K562 (cell line): ENCODE results near the gene PRLH. TPM values are rescaled to one million over a fixed set of nuclear protein-coding genes. Genes with fewer than 3 reads are reported as not detected.

Source experiments
- ATAC-seq: fragments of 200-7000 bp; cut with Tn5 transposase; 3 replicates; pipeline ENCODE4 v1.9.1; 2020; ENCODE audit warnings: moderate library complexity
- BruUV-seq: library from RNA; stranded (reverse); fragments of 400-500 nt; replicated peaks from 2 replicates; lab custom pipeline; 2021; lab: Mats Ljungman, UMichigan
- CTCF ChIA-PET: fragments of 300-600 bp; formaldehyde crosslinking; extraction: SDS; loops from one replicate; lab custom pipeline; 2021; ENCODE audit warnings: low intra/inter-chr PET ratio; lab: Yijun Ruan, JAX
- POLR2A ChIA-PET: fragments of 300-600, 350-650 bp; sonication (Branson Sonifier 250); formaldehyde crosslinking; extraction: SDS; loops from one replicate; lab custom pipeline; 2021; ENCODE audit warnings: antibody characterized with exemption, inconsistent platforms; lab: Yijun Ruan, JAX
- DNase-seq, 4 experiments: peaks; one replicate each; pipeline versions ENCODE4 v3.0.0 to v3.0.0-alpha.2; 2011 to 2018; ENCODE audit warnings: low spot score in 3 of 4, mixed read lengths in 3 of 4; ENCODE audit errors: extremely low read depth in 1 of 4
- FAIRE-seq: peaks from 2 replicates; lab custom pipeline; 2011; peaks lifted over from hg19 to GRCh38; lab: Jason Lieb, UNC
- H2AFZ ChIP-seq: 2 replicates; pipeline ENCODE4 v1.6.0; 2011; ENCODE audit warnings: low read depth, low read length, control low read depth, inconsistent platforms
- H3K27ac ChIP-seq: fragments of 200-600 bp; 3 replicates; pipeline ENCODE4 v1.8.0; 2011; ENCODE audit warnings: low read depth, mild to moderate bottlenecking, control low read depth, inconsistent platforms, low read length, moderate library complexity, mixed read lengths; ENCODE audit errors: extremely low read depth
- H3K27me3 ChIP-seq, 2 experiments: fragments of 300-600 bp in 1 of 2; 2 replicates in 1 of 2; 3 replicates in 1 of 2; pipeline versions ENCODE4 v1.6.0 to v1.8.0; 2011; ENCODE audit warnings: inconsistent platforms in 2 of 2, low read length in 2 of 2, mild to moderate bottlenecking in 1 of 2, mixed read lengths in 1 of 2, moderate library complexity in 1 of 2; ENCODE audit not compliant: control insufficient read depth in 2 of 2, insufficient read depth in 2 of 2
- H3K36me3 ChIP-seq: fragments of 300-600 bp; 3 replicates; pipeline ENCODE4 v1.8.0; 2011; ENCODE audit warnings: mild to moderate bottlenecking, low read length, inconsistent platforms; ENCODE audit not compliant: control insufficient read depth, insufficient read depth
- H3K4me1 ChIP-seq, 2 experiments: fragments of 200-600 bp in 1 of 2; replicated peaks in 1 of 2; 2 replicates in 1 of 2; 3 replicates in 1 of 2; pipeline versions ENCODE4 v1.5.1 to v1.8.0; 2011; ENCODE audit warnings: inconsistent platforms in 2 of 2, low read length in 2 of 2, mild to moderate bottlenecking in 1 of 2, mixed read lengths in 1 of 2, moderate library complexity in 1 of 2; ENCODE audit not compliant: control insufficient read depth in 2 of 2, insufficient read depth in 2 of 2
- H3K4me2 ChIP-seq: 2 replicates; pipeline ENCODE4 v1.6.1; 2011; ENCODE audit warnings: low read length, control low read depth, inconsistent platforms, mixed read lengths; ENCODE audit not compliant: insufficient read depth
- H3K4me3 ChIP-seq: fragments of 200-600 bp; sonication (generic), shearing (Covaris generic); 2 replicates; pipeline ENCODE4 v1.5.1; 2016; ENCODE audit warnings: control low read depth, inconsistent platforms
- H3K79me2 ChIP-seq: fragments of 200-600 bp; 3 replicates; pipeline ENCODE4 v1.8.0; 2011; ENCODE audit warnings: low read length, inconsistent platforms; ENCODE audit not compliant: control insufficient read depth, insufficient read depth
- H3K9ac ChIP-seq, 2 experiments: 2 replicates each; pipeline versions ENCODE4 v1.6.0 to v1.6.1; 2011; ENCODE audit warnings: low read depth in 2 of 2, low read length in 2 of 2, control low read depth in 1 of 2, inconsistent platforms in 1 of 2, mild to moderate bottlenecking in 1 of 2, mixed read lengths in 1 of 2; ENCODE audit not compliant: insufficient read depth in 1 of 2
- H3K9me1 ChIP-seq: one replicate; pipeline ENCODE4 v1.6.0; 2011; ENCODE audit warnings: inconsistent platforms, mild to moderate bottlenecking, low read length, moderate library complexity; ENCODE audit not compliant: control insufficient read depth, insufficient read depth
- H3K9me3 ChIP-seq: replicated peaks from 2 replicates; pipeline ENCODE4 v1.5.1; 2011; ENCODE audit warnings: low read depth, low read length, inconsistent platforms; ENCODE audit not compliant: control insufficient read depth, insufficient read depth
- H4K20me1 ChIP-seq: replicated peaks from 2 replicates; pipeline ENCODE4 v1.6.1; 2011; ENCODE audit warnings: low read length, inconsistent platforms, mixed read lengths; ENCODE audit not compliant: control insufficient read depth, insufficient read depth
- BDP1 ChIP-seq: IDR thresholded peaks from 3 replicates; pipeline ENCODE4 v1.6.1; 2011; ENCODE audit not compliant: insufficient read length, insufficient read depth
- DACH1 ChIP-seq: fragments of 450-650 bp; IDR thresholded peaks from 2 replicates; pipeline ENCODE4 v1.6.1; 2018; ENCODE audit not compliant: partially characterized antibody
- GABPB1 ChIP-seq: sonication (generic); formaldehyde crosslinking; IDR thresholded peaks from 2 replicates; pipeline ENCODE4 v1.8.0; 2022; ENCODE audit warnings: mild to moderate bottlenecking, missing genetic modification reagents
- KDM5B ChIP-seq: fragments of 200-600 bp; sonication (generic); IDR thresholded peaks from 2 replicates; pipeline ENCODE4 v1.6.1; 2012; ENCODE audit warnings: low read depth, mild to moderate bottlenecking, moderate library complexity, low read length, control low read depth, inconsistent platforms; ENCODE audit not compliant: insufficient replicate concordance
- MAFG ChIP-seq: fragments of 450-650 bp; conservative IDR thresholded peaks from 2 replicates; pipeline ENCODE4 v1.6.1; 2016; ENCODE audit warnings: missing genetic modification characterization, missing compliant biosample characterization
- NELFE ChIP-seq: IDR thresholded peaks from 2 replicates; pipeline ENCODE4 v1.6.1; 2011; ENCODE audit warnings: mild to moderate bottlenecking; ENCODE audit not compliant: insufficient read depth, insufficient read length
- SIN3B ChIP-seq: fragments of 450-650 bp; IDR thresholded peaks from 2 replicates; pipeline ENCODE4 v1.6.1; 2017; ENCODE audit warnings: low read depth, mild to moderate bottlenecking, moderate library complexity
- WGBS: fragments of 100-300 bp; shearing (Covaris generic); methylation state at CpG from one replicate; pipeline ENCODE4 v1.1.6; 2016; ENCODE audit warnings: low coverage, mixed read lengths; ENCODE audit not compliant: insufficient coverage; ENCODE audit errors: missing lambda C conversion rate; 5-methylcytosine and 5-hydroxymethylcytosine counted together
- in situ Hi-C: fragments of 300-500 bp; cut with MboI; formaldehyde crosslinking; loops from 4 replicates; pipeline ENCODE4 v1.15.0; 2018; ENCODE audit warnings: inconsistent platforms, mixed read lengths
- intact Hi-C: fragments of 100-400 bp; cut with micrococcal nuclease; formaldehyde crosslinking; loops from 2 replicates; pipeline ENCODE4 v1.14.2; 2022
- polyA plus RNA-seq, 8 experiments: library from polyadenylated mRNA; depleted of rRNA in 4 of 8; stranded (reverse) in 5 of 8; unstranded in 3 of 8; fragments of >200 nt; fragmentation: Nextera tagmentation in 2 of 8; fragmentation: Illumina TruSeq in 1 of 8; extraction: Ambion mirVana in 2 of 8; extraction: Trizol in 1 of 8; gene quantifications; 2 replicates each; pipeline versions ENCODE4 v1.2.1 to v1.2.3, GENCODE V29; 2011 to 2014; ENCODE audit warnings: inconsistent platforms in 1 of 8, missing spikeins in 1 of 8
- total RNA-seq, 7 experiments: library from RNA; depleted of rRNA in 6 of 7; stranded (reverse); fragments of >200 nt in 6 of 7; fragmentation: Illumina TruSeq in 2 of 7; extraction: Trizol in 2 of 7; gene quantifications; 2 replicates each; pipeline versions ENCODE4 v1.2.1 to v1.2.3, GENCODE V29; 2011 to 2021; ENCODE audit warnings: low replicate concordance in 1 of 7
- TF ChIP-seq, protein P1 (sequence below), 2 experiments: fragments of 450-650 bp; IDR thresholded peaks; 2 replicates each; pipeline ENCODE4 v1.6.1; 2016; ENCODE audit warnings: mild to moderate bottlenecking in 2 of 2, borderline replicate concordance in 1 of 2, low read depth in 1 of 2, moderate library complexity in 1 of 2
- TF ChIP-seq, protein P2 (sequence below): fragments of 450-650 bp; IDR thresholded peaks from 2 replicates; pipeline ENCODE4 v1.6.1; 2018; ENCODE audit not compliant: partially characterized antibody

Gene PRLH
- total and polyA plus RNA-seq, 9 of the 15 experiments (the other 6 are each of a cell fraction or from before 2014, with no cell fraction given) = not detected

DNA sequence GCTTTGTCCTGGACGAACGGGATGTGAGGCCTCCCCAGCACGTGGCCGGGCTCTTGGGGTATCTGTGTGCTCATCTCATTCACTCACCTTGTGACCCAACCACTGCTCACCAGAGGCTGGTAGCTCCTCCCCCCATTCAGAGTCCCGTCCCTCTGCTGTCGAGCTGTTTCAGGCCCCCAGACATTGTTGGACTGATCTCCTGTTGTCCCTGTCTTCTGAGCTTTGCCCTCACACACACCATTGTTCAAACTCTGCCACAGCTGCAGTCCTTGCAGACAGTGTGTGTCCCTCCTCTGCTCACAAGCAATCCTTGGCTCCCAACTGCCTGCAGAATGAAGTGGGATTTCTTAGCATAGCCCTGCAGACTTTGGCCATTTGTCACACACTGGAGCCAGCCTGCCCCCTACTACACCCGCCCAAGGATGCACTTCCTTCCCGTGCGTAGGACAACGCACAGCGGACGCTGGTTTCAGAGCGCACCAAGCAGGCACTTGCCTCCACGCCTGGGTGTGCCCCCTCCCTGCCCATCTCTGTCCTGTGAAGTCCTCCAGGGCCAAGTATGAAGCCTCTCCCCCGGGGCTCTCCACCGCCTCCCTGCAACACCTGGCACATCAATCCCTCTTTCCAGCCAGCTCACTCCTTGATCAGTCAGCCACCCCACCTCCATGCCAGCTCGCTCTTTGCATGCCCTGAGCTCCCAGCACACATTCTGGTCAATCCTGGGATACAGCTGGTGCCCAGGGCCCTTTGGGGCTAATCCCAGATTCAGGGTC, 16.5 kb upstream of the PRLH start:
- H3K79me2 ChIP-seq = no peaks in the 10 kb centered on the region
- no peaks in the 10 kb centered on the region; the same call in 1 of the 2 replicates for H4K20me1 ChIP-seq
- intact Hi-C loops (no loop called here), in situ Hi-C loops (no loop called here)
- ChIA-PET CTCF (no interaction called here), POLR2A (no interaction called here)
- no peak overlapping the region for H3K27ac ChIP-seq
- 5% methylated on average over 16 of the region's 17 CpGs for WGBS
- no peak overlapping the region for H3K9ac ChIP-seq
- no peaks in the 10 kb centered on the region for H3K9me1 ChIP-seq
- H3K27me3 ChIP-seq = peaks cover 2 to 37% of the 10 kb centered on the region in 2 experiments; a peak in 4 of 5 replicates
- no peak overlapping the region for H3K4me3 ChIP-seq
- no peak overlapping the region for H3K4me2 ChIP-seq
- H2AFZ ChIP-seq = no peak overlapping the region
- BruUV-seq = no TSS peak
- FAIRE-seq (no peak), DNase-seq (no peak), ATAC-seq (no peak)
- H3K9me3 ChIP-seq = no peaks in the 10 kb centered on the region
- no peaks in the 10 kb centered on the region for H3K36me3 ChIP-seq
- H3K4me1 ChIP-seq = no peaks in the 10 kb centered on the region
- no peak for TF ChIP-seq GABPB1 (CRISPR knock-in tag)
- TF ChIP-seq DACH1 = no peak
- no peak for TF ChIP-seq NELFE
- no peak for TF ChIP-seq KDM5B
- TF ChIP-seq MAFG (tag) = no peak
- no peak for TF ChIP-seq BDP1
- TF ChIP-seq, protein P1, sequence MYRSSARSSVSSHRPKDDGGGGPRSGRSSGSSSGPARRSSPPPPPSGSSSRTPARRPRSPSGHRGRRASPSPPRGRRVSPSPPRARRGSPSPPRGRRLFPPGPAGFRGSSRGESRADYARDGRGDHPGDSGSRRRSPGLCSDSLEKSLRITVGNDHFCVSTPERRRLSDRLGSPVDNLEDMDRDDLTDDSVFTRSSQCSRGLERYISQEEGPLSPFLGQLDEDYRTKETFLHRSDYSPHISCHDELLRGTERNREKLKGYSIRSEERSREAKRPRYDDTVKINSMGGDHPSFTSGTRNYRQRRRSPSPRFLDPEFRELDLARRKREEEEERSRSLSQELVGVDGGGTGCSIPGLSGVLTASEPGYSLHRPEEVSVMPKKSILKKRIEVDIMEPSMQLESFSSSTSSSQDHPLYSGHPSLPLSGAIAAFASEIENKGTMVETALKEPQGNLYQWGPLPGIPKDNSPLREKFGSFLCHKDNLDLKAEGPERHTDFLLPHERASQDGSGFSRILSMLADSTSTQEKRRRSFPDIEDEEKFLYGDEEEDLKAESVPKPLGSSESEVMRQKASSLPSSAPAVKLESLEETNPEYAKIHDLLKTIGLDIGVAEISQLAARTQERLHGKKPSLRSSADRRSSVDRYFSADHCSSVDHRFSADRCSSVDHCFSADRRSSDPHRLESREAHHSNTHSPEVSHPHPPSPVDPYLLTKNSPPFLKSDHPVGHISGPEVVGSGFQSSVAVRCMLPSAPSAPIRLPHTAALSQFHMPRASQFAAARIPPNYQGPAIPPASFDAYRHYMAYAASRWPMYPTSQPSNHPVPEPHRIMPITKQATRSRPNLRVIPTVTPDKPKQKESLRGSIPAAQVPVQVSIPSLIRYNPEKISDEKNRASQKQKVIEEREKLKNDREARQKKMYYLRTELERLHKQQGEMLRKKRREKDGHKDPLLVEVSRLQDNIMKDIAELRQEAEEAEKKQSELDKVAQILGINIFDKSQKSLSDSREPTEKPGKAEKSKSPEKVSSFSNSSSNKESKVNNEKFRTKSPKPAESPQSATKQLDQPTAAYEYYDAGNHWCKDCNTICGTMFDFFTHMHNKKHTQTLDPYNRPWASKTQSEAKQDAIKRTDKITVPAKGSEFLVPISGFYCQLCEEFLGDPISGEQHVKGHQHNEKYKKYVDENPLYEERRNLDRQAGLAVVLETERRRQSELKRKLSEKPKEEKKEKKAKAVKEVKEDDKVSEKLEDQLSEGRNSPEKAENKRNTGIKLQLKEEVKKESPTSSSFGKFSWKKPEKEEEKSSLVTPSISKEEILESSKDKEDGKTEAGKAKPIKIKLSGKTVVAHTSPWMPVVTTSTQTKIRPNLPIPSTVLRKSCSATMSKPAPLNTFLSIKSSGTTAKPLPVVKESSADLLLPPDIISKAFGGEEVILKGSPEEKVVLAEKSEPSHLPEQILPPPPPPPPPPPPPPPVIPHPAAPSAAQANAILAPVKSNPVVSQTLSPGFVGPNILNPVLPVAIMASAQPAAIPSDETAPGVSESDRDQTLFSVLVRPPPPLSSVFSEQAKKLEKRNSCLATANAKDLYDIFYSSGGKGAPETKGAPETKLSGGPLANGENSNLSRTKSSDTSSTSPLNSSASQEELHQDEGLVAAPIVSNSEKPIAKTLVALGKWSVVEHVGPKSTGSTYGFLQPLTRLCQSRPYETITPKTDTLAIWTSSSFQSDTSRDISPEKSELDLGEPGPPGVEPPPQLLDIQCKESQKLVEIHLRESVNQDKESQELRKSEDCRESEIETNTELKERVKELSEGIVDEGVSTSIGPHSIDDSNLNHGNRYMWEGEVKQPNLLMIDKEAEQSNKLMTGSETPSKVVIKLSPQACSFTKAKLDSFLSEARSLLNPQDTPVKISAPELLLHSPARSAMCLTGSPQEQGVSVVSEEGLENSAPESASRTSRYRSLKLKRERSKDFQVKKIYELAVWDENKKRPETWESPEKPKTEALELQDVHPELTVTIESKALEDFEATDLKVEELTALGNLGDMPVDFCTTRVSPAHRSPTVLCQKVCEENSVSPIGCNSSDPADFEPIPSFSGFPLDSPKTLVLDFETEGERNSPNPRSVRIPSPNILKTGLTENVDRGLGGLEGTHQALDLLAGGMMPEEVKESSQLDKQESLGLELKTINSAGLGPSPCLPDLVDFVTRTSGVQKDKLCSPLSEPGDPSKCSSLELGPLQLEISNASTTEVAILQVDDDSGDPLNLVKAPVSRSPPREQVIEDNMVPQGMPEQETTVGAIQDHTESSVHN (IDR thresholded peaks at IDR 0.05; ENCODE audit: borderline replicate concordance in 1 of 2, low read depth in 1 of 2) = no peak
- TF ChIP-seq, protein P2, sequence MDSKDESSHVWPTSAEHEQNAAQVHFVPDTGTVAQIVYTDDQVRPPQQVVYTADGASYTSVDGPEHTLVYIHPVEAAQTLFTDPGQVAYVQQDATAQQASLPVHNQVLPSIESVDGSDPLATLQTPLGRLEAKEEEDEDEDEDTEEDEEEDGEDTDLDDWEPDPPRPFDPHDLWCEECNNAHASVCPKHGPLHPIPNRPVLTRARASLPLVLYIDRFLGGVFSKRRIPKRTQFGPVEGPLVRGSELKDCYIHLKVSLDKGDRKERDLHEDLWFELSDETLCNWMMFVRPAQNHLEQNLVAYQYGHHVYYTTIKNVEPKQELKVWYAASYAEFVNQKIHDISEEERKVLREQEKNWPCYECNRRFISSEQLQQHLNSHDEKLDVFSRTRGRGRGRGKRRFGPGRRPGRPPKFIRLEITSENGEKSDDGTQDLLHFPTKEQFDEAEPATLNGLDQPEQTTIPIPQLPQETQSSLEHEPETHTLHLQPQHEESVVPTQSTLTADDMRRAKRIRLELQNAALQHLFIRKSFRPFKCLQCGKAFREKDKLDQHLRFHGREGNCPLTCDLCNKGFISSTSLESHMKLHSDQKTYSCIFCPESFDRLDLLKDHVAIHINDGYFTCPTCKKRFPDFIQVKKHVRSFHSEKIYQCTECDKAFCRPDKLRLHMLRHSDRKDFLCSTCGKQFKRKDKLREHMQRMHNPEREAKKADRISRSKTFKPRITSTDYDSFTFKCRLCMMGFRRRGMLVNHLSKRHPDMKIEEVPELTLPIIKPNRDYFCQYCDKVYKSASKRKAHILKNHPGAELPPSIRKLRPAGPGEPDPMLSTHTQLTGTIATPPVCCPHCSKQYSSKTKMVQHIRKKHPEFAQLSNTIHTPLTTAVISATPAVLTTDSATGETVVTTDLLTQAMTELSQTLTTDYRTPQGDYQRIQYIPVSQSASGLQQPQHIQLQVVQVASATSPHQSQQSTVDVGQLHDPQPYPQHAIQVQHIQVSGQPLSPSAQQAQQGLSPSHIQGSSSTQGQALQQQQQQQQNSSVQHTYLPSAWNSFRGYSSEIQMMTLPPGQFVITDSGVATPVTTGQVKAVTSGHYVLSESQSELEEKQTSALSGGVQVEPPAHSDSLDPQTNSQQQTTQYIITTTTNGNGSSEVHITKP = no peak
- TF ChIP-seq SIN3B = no peak
